CD4-positive, alpha-beta T cell treated with Interleukin-2 at 100 ng/mL for 4 hours (primary cell): ENCODE measurements around the gene CDHR2.

Source experiments
- DNase-seq: peaks from one replicate; pipeline ENCODE4 v3.0.0-alpha.2; 2020; ENCODE audit warnings: low spot score

CDHR2 gene

DNA sequence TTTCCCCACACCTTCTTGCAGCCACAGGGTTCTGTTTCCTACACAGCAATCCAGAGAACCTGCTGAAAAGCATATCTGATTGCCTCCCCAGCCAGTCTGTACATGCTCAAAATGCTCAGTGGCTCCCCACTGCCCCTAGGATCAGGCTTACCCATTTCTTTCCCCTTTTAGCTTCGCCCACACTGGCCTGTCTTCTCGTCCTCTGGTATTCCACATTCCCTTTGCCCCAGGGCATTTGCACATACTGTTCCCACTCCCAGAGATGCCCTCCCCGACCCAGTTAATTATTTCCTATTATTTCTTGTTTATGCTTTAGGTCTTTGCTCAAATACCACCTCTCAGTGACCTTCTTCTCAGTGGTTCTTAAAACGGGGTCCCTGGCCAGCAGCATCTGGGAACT, 91.5 kb downstream of the CDHR2 start:
- DNase-seq = no peak

- no peak for DNase-seq
Measured at GRCh38 chr5:176642675-176643490, 93.7 kb downstream of the CDHR2 start.

GRCh38 chr5:176643491-176644219, 94.5 kb downstream of the CDHR2 start:
- no peak for DNase-seq

DNA sequence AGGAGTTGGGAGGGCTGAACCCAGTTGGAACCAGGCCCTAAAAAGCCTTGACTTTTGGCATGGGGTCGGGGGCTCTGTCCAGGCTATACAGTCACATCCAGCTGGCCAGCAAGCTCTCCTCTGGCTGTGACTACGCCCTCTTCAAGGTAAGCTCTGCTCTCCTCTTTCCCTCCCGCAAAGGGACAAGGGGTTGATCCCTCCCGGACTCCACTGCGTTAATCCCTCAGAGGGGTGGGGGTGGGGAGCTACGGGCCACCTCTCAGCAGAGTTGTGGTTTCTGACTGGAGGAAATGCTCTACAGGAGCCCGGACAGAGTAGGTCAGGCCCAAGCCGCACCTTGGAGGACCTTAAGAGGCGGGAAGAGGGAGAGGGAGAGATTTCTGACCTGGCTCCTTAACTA, 95.2 kb downstream of the CDHR2 start:
- DNase-seq = no peak

DNA sequence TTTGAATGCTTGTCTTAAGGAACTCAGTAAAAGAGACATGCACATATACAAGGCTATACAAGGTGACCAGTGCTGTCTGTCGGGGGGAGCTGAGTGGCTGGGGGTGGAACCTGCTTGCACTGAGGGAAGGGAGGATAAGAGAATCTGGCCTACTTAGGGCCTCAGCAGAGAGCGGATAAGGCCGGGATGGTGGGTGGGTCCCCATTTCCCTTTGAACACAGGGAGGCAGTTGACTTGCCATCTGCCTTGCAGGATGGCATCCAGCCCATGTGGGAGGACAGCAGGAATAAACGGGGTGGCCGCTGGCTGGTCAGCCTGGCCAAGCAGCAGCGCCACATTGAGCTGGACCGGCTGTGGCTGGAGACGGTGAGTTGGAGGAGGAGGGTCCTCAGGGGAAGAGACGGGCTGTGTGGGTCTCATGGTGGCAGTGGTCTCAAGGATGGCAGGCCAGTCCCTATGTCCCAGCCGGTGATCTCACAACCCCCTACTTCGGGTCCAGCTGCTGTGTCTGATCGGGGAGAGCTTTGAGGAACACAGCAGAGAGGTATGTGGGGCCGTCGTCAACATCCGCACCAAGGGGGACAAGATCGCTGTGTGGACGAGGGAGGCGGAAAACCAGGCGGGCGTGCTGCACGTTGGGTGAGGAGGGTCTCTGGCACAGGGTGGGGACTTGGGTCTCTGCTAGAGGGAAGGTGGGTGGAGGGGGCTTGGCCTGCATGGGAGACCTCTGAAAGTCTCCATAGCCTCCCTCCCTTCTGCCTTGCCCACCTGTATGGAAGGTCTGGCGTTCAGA, 95.9 kb downstream of the CDHR2 start:
- no peak for DNase-seq
